ENCODE measurements around the gene HNF1B. TPM values are rescaled to one million over a fixed set of nuclear protein-coding genes. Genes with fewer than 3 reads are reported as not detected.
A peak's percentile ranks its signal among the peaks of the same experiment; 100 is the strongest.

The HNF1B gene
- total RNA-seq, 1 donor from 2014 or later: 40.0 TPM

GRCh38 chr17:37643869-37644268 is 101.0 kb downstream of the HNF1B start:
- DNase-seq (no peak), ATAC-seq (ENCODE audit: low read depth) (no peak)
- intact Hi-C loops (cut with micrococcal nuclease): loop anchor here (1.0 to 5.0 kb wide), 5 partner anchors 35 to 200 kb away; partner anchors contain the start of gene SYNRG
- H3K36me3 Mint-ChIP-seq (ENCODE audit: low read depth): peaks cover 25% of the 10 kb centered on the region
- H3K4me1 Mint-ChIP-seq: peaks cover 38% of the 10 kb centered on the region
- H3K9me3 Mint-ChIP-seq: no peaks in the 10 kb centered on the region
- POLR2A ChIA-PET: interaction anchor here (0.6 kb wide), 1 partner anchor 101 kb away, joined by 4 read pairs; no protein-coding TSS in a partner anchor
- H3K4me3 Mint-ChIP-seq: peak overlapping the region; percentile 95
- H3K27ac Mint-ChIP-seq: no peak overlapping the region
- CTCF ChIA-PET: interaction anchor here (1.1 to 2.1 kb wide), 3 partner anchors 34 to 172 kb away, joined by 3 to 7 read pairs (median 6); partner anchors contain the start of gene SYNRG
- H3K27me3 Mint-ChIP-seq: peaks cover 14% of the 10 kb centered on the region
- TF ChIP-seq CTCF (IDR thresholded peaks at IDR 0.05): no peak

DNA sequence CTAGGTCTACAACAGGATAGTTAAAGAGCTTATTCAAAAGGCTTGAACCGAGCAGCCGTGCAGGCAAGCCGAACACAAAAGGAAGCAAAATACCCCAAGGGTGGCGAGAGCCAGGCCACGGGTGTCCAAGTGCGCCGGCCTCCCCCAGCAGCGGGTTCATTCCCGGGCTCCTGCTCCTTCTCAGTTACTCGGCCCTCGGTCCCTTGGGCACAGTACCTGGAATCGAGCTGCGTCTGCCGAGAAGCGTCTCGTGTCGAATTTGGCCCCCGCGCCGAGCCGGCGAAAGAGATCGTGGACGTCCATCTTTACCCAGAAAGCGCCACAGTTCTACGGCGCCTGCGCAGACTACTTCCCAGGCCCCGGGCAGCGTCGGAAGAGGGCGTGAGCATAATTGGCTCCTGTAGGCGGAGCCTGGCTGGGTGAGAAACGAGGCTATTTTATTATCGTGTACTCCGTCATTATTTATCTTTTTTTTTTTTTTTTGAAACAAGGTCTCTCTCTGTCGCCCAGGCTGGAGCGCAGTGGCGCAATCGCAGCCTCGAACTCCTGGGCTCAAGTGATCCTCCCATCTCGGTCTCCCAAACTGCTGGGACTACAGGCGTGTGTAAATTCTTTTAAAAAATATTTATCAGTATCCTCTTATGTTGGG is 101.6 kb downstream of the HNF1B start, which contains the start of gene DDX52:
Gene DDX52, minus strand, starts transcription at position 329 of the 649 bp plus-strand sequence. Its CDS starts 26 bp downstream, at position 303.
- Mint-ChIP-seq H3K9me3 (no peaks in the 10 kb centered on the region), H3K27ac (peak within 1 kb of the TSS; percentile 90), H3K27me3 (peaks cover 9% of the 10 kb centered on the region), H3K4me1 (peaks cover 38% of the 10 kb centered on the region), H3K36me3 (ENCODE audit: low read depth) (peaks cover 28% of the 10 kb centered on the region), H3K4me3 (peak within 1 kb of the TSS; percentile 95)
- ChIA-PET POLR2A (interaction anchor here (0.6 to 2.3 kb wide), 2 partner anchors 34 to 102 kb away, joined by 4 to 12 read pairs; partner anchors contain the start of genes HNF1B and SYNRG), CTCF (interaction anchor here (0.6 to 1.8 kb wide), 3 partner anchors 34 to 149 kb away, joined by 3 to 6 read pairs (median 3); partner anchors contain the start of gene SYNRG)
- peak; percentile 78 for DNase-seq
- no peak for TF ChIP-seq CTCF (IDR thresholded peaks at IDR 0.05)
- intact Hi-C loops (cut with micrococcal nuclease): loop anchor here (1.0 to 5.0 kb wide), 5 partner anchors 34 to 201 kb away; partner anchors contain the start of gene SYNRG
- ATAC-seq (ENCODE audit: low read depth): peak; percentile 99

DNA sequence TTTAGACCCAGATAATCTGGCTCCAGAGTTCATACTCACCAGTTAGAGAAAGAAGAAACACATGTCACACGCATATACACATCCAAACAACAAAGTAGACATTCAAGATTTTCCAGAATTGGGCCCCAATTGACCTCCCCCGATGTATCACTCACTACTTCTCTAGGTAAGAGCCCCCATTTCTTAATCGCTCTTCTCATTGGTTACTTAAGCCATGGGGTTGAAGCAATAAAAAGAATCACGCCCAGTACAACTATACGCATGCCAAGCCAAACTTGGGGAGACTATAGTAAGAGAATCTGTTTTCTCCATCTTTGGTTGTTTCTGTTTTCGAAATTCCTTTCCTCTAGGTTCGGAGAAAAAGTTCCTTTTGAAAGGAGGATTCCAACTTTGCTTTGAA is 102.2 kb downstream of the HNF1B start:
- H3K36me3 Mint-ChIP-seq (ENCODE audit: low read depth): peaks cover 34% of the 10 kb centered on the region
- ATAC-seq (ENCODE audit: low read depth): no peak
- CTCF ChIA-PET: interaction anchor here (0.6 to 0.7 kb wide), 2 partner anchors 137 to 149 kb away, joined by 3 read pairs; no protein-coding TSS in a partner anchor

DNA sequence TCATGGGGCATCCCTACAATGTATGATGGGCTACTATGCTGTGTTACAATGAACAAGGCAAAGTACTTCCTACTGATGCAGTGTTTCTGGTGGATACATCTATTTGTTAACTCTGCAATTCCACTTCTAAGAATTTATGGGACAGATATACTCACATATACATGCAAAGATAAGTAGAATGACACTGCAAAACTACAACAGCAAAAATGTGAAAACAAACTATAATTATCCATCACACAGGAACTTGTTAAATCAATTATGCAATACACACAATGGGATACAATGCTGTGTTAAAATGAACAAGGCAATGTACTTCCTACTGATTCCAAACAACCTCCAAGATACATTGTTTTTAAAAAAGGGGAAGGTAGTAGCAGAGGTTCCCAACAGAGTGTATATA is 104.8 kb downstream of the HNF1B start:
- Mint-ChIP-seq H3K4me1 (peaks cover 38% of the 10 kb centered on the region), H3K36me3 (ENCODE audit: low read depth) (peaks cover 58% of the 10 kb centered on the region), H3K27me3 (no peaks in the 10 kb centered on the region), H3K27ac (no peak overlapping the region), H3K4me3 (no peak overlapping the region), H3K9me3 (no peaks in the 10 kb centered on the region)
- ATAC-seq (ENCODE audit: low read depth) (no peak), DNase-seq (no peak)
- ChIA-PET POLR2A (no interaction called here), CTCF (no interaction called here)
- no peak for TF ChIP-seq CTCF (IDR thresholded peaks at IDR 0.05)
- intact Hi-C loops (cut with micrococcal nuclease): loop anchor here (5.0 kb wide), 2 partner anchors 97 to 177 kb away; no protein-coding TSS in a partner anchor

More for the DNA sequence above, 102.2 kb downstream of the HNF1B start:
- POLR2A ChIA-PET: interaction anchor here (2.3 kb wide), 1 partner anchor 34 kb away, joined by 12 read pairs; the partner anchor contains the start of gene SYNRG
- no peak for DNase-seq
- peak overlapping the region; percentile 95 for H3K4me3 Mint-ChIP-seq
- no peak for TF ChIP-seq CTCF (IDR thresholded peaks at IDR 0.05)
- H3K9me3 Mint-ChIP-seq: no peaks in the 10 kb centered on the region
- peak overlapping the region; percentile 90 for H3K27ac Mint-ChIP-seq
- peaks cover 38% of the 10 kb centered on the region for H3K4me1 Mint-ChIP-seq
- intact Hi-C loops (cut with micrococcal nuclease): loop anchor here (1.0 to 5.0 kb wide), 5 partner anchors 34 to 202 kb away; partner anchors contain the start of gene SYNRG
- H3K27me3 Mint-ChIP-seq: peaks cover 5% of the 10 kb centered on the region

DNA sequence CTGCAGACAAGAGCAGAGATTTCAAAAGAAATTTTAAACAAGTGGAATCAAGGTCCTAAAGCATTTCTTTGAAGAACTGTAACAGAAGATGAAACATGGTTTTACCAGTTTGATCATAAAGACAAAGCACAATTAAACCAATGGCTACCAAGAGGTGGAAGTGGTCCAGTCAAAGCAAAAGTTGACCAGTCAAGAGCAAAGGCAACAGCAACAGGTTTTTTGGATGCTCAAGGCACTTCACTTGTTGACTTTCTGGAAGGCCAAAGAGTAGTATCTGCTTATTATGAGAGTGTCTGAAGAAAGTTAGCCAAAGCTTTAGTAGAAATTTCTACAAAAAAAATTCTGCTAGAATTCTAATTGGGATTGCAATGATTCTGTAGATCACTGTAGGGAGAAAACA is 106.9 kb downstream of the HNF1B start:
- ATAC-seq (ENCODE audit: low read depth) (no peak), DNase-seq (no peak)
- no peak overlapping the region for H3K4me3 Mint-ChIP-seq
- H3K27me3 Mint-ChIP-seq: no peaks in the 10 kb centered on the region
- H3K4me1 Mint-ChIP-seq: peaks cover 28% of the 10 kb centered on the region
- ChIA-PET POLR2A (no interaction called here), CTCF (interaction anchor here (1.1 kb wide), 1 partner anchor 20 kb away, joined by 3 read pairs; no protein-coding TSS in a partner anchor)
- no peak for TF ChIP-seq CTCF (IDR thresholded peaks at IDR 0.05)
- intact Hi-C loops (cut with micrococcal nuclease): no loop called here
- H3K9me3 Mint-ChIP-seq: no peaks in the 10 kb centered on the region
- no peak overlapping the region for H3K27ac Mint-ChIP-seq
- H3K36me3 Mint-ChIP-seq (ENCODE audit: low read depth): peaks cover 61% of the 10 kb centered on the region

Data from activated B cell treated with CpG ODN at 0.5 μM for 24 hours (primary cell).